Endothelial cell of umbilical vein (primary cell): ENCODE results near the gene CYP4F3. TPM values are rescaled to one million over a fixed set of nuclear protein-coding genes. Genes with fewer than 3 reads are reported as not detected.

Experiments used
- Bru-seq: library from RNA; stranded (reverse); fragments of 400-500 nt; gene quantifications from one replicate; lab custom pipeline; 2021; lab: Mats Ljungman, UMichigan
- BruChase-seq, 2 experiments: library from RNA; stranded (reverse); fragments of 400-500 nt; gene quantifications; one replicate each; lab custom pipeline; 2021; lab: Mats Ljungman, UMichigan
- BruUV-seq: library from RNA; stranded (reverse); fragments of 400-500 nt; replicated peaks from 2 replicates; lab custom pipeline; 2021; lab: Mats Ljungman, UMichigan
- CTCF ChIA-PET: fragments of 300-600, 350-600 bp; sonication (Branson Sonifier 250); formaldehyde crosslinking; loops from one replicate; lab custom pipeline; 2021; ENCODE audit warnings: antibody characterized with exemption, inconsistent platforms; lab: Charles Lee
- POLR2A ChIA-PET: fragments of 300-600, 350-600 bp; sonication (Branson Sonifier 250); formaldehyde crosslinking; loops from one replicate; lab custom pipeline; 2021; ENCODE audit warnings: antibody characterized with exemption, inconsistent platforms; lab: Charles Lee
- DNase-seq: peaks from one replicate; pipeline ENCODE4 v3.0.0-alpha.2; 2011; ENCODE audit warnings: low read depth, low spot score
- FAIRE-seq: peaks from 2 replicates; lab custom pipeline; 2011; peaks lifted over from hg19 to GRCh38; lab: Jason Lieb, UNC
- H2AFZ ChIP-seq: 2 replicates; pipeline ENCODE4 v1.6.0; 2012; ENCODE audit warnings: low read depth, low read length, control low read depth, inconsistent platforms
- H3K27ac ChIP-seq: 2 replicates; pipeline ENCODE4 v1.5.1; 2011; ENCODE audit warnings: low read depth, mild to moderate bottlenecking, control low read depth, low read length, moderate library complexity; ENCODE audit not compliant: insufficient read depth
- H3K27me3 ChIP-seq, 2 experiments: 2 replicates each; pipeline versions ENCODE4 v1.6.0 to v1.6.1; 2011; ENCODE audit warnings: low read length in 2 of 2, mixed read lengths in 1 of 2; ENCODE audit not compliant: control insufficient read depth in 2 of 2, insufficient read depth in 2 of 2
- H3K36me3 ChIP-seq, 2 experiments: 2 replicates in 1 of 2; 3 replicates in 1 of 2; pipeline ENCODE4 v1.5.1; 2011; ENCODE audit warnings: low read length in 2 of 2, mild to moderate bottlenecking in 1 of 2, moderate library complexity in 1 of 2; ENCODE audit not compliant: control insufficient read depth in 2 of 2, insufficient read depth in 2 of 2; ENCODE audit errors: extremely low read depth in 1 of 2
- H3K4me1 ChIP-seq: 3 replicates; pipeline ENCODE4 v1.5.1; 2011; ENCODE audit warnings: mild to moderate bottlenecking, low read length; ENCODE audit not compliant: control insufficient read depth, insufficient read depth; ENCODE audit errors: extremely low read depth
- H3K4me2 ChIP-seq: 2 replicates; pipeline ENCODE4 v1.6.1; 2011; ENCODE audit warnings: low read length, control low read depth, mixed read lengths; ENCODE audit not compliant: insufficient read depth
- H3K4me3 ChIP-seq, 3 experiments: fragments of 200-600 bp in 1 of 3; sonication (generic), shearing (Covaris generic) in 1 of 3; replicated peaks in 1 of 3; 2 replicates each; pipeline ENCODE4 v1.5.1; 2011 to 2016; ENCODE audit warnings: control low read depth in 3 of 3, low read length in 3 of 3, mild to moderate bottlenecking in 2 of 3, inconsistent platforms in 1 of 3, low read depth in 1 of 3, moderate library complexity in 1 of 3; ENCODE audit not compliant: insufficient read depth in 1 of 3
- H3K79me2 ChIP-seq: 2 replicates; pipeline ENCODE4 v1.6.0; 2012; ENCODE audit warnings: low read length, inconsistent platforms; ENCODE audit not compliant: control insufficient read depth, insufficient read depth
- H3K9ac ChIP-seq: replicated peaks from 2 replicates; pipeline ENCODE3; 2011; ENCODE audit warnings: low read length, control low read depth; ENCODE audit not compliant: insufficient read depth; ENCODE audit errors: extremely low read depth
- H3K9me1 ChIP-seq: replicated peaks from 3 replicates; pipeline ENCODE4 v1.6.0; 2011; ENCODE audit warnings: mild to moderate bottlenecking, low read length; ENCODE audit not compliant: control insufficient read depth, insufficient read depth; ENCODE audit errors: extremely low read depth
- H3K9me3 ChIP-seq: replicated peaks from 2 replicates; pipeline ENCODE4 v1.5.1; 2012; ENCODE audit warnings: low read length, inconsistent platforms; ENCODE audit not compliant: control insufficient read depth, insufficient read depth
- H4K20me1 ChIP-seq: replicated peaks from 2 replicates; pipeline ENCODE3; 2011; ENCODE audit warnings: mild to moderate bottlenecking, low read length; ENCODE audit not compliant: control insufficient read depth, insufficient read depth; ENCODE audit errors: extremely low read depth
- CTCF ChIP-seq, 2 donors: IDR thresholded peaks; 1 replicate in 1 of 2; 2 replicates in 1 of 2; pipeline ENCODE4 v1.5.1; 2011; ENCODE audit warnings: low read length in 2 of 2, mild to moderate bottlenecking in 2 of 2, moderate library complexity in 2 of 2, control low read depth in 1 of 2, inconsistent platforms in 1 of 2, low read depth in 1 of 2; ENCODE audit not compliant: insufficient read depth in 1 of 2; ENCODE audit errors: extremely low read depth in 1 of 2
- EZH2 ChIP-seq: IDR thresholded peaks from 2 replicates; pipeline ENCODE4 v1.6.1; 2012; ENCODE audit warnings: borderline replicate concordance, low read depth, mild to moderate bottlenecking, moderate library complexity, low read length, inconsistent platforms; ENCODE audit not compliant: severe bottlenecking
- FOS ChIP-seq: IDR thresholded peaks from 2 replicates; pipeline ENCODE4 v1.6.1; 2011; ENCODE audit warnings: mild to moderate bottlenecking, low read length, moderate library complexity, borderline replicate concordance; ENCODE audit not compliant: insufficient read depth
- GATA2 ChIP-seq: IDR thresholded peaks from 2 replicates; pipeline ENCODE4 v1.7.0; 2011; ENCODE audit warnings: low read depth, mild to moderate bottlenecking, moderate library complexity, mixed read lengths, low read length; ENCODE audit not compliant: insufficient read length, insufficient read depth
- JUN ChIP-seq: IDR thresholded peaks from 2 replicates; pipeline ENCODE4 v1.6.1; 2011; ENCODE audit warnings: borderline replicate concordance, low read depth; ENCODE audit not compliant: insufficient read length, insufficient read depth
- MAX ChIP-seq: IDR thresholded peaks from 2 replicates; pipeline ENCODE4 v1.6.1; 2011; ENCODE audit not compliant: insufficient read depth, insufficient read length
- MYC ChIP-seq: IDR thresholded peaks from one replicate; pipeline ENCODE4 v1.6.1; 2011; ENCODE audit warnings: mild to moderate bottlenecking, low read depth, low read length
- POLR2A ChIP-seq: IDR thresholded peaks from 2 replicates; pipeline ENCODE4 v1.6.1; 2012; ENCODE audit warnings: low read depth, mild to moderate bottlenecking, control low read depth, low read length
- POLR2AphosphoS5 ChIP-seq: IDR thresholded peaks from 2 replicates; pipeline ENCODE4 v1.6.1; 2012; ENCODE audit warnings: low read depth, mild to moderate bottlenecking, control low read depth, low read length, moderate library complexity; ENCODE audit not compliant: insufficient read depth
- dilution Hi-C: fragments of 300-500 bp; cut with MboI; formaldehyde crosslinking; loops from one replicate; pipeline ENCODE4 v1.15.0; 2019; ENCODE audit warnings: low sequenced_read_pairs; ENCODE audit not compliant: extremely low pct_ligation_motif_present
- intact Hi-C: fragments of 100-400 bp; cut with micrococcal nuclease; formaldehyde crosslinking; loops from one replicate; pipeline ENCODE4 v1.10.0; 2022
- long read RNA-seq: library from polyadenylated mRNA; stranded (forward); transcript quantifications from one replicate; pipeline ENCODE4 v2.0.0, GENCODE V29; 2021
- polyA minus RNA-seq, 3 experiments: library from RNA; depleted of rRNA, polyadenylated mRNA; stranded (reverse); fragments of >200 nt; gene quantifications; 1 replicate in 1 of 3; 2 replicates in 2 of 3; pipeline ENCODE4 v1.2.3, GENCODE V29; 2011
- polyA plus RNA-seq, 4 experiments: library from polyadenylated mRNA; depleted of rRNA in 3 of 4; stranded (reverse) in 3 of 4; unstranded in 1 of 4; fragments of >200 nt; gene quantifications; 2 replicates each; pipeline versions ENCODE4 v1.2.1 to v1.2.3, GENCODE V29; 2011 to 2012; ENCODE audit warnings: missing spikeins in 1 of 4
- total RNA-seq: library from RNA; stranded (reverse); gene quantifications from 2 replicates; pipeline ENCODE4 v1.2.3, GENCODE V29; 2021

Gene CYP4F3
- total RNA-seq = not detected in 2 replicates
- not detected in 2 replicates for polyA plus RNA-seq
- polyA plus RNA-seq (2011; cell fraction: cytosol; rRNA removed) = 0.04 TPM in 1 of 2 replicates, not detected in the other
- polyA plus RNA-seq (2011; cell fraction: nucleus; rRNA removed) = 0.04 TPM in 1 of 2 replicates, not detected in the other
- not detected in 2 replicates for polyA plus RNA-seq (2012)
- polyA minus RNA-seq = not detected in 2 replicates
- polyA minus RNA-seq (2011; cell fraction: cytosol; rRNA and poly(A)+ RNA removed) = 0.72 TPM
- polyA minus RNA-seq (2011; cell fraction: nucleus; rRNA and poly(A)+ RNA removed) = not detected in 2 replicates
- Bru-seq, nascent RNA = not detected
- percentile 14 among the genes with signal in this experiment for BruChase-seq, experiment 1, labeled RNA remaining after a 6-hour chase
- percentile 8 among the genes with signal in this experiment for BruChase-seq, experiment 2, labeled RNA remaining after a 2-hour chase
- long read RNA-seq = 0 reads

- no peak within 1 kb of the TSS for H3K4me2 ChIP-seq
- no peaks in the 10 kb centered on the region for H3K4me1 ChIP-seq
- no peaks in the 10 kb centered on the region for H3K27me3 ChIP-seq
- no peaks in the 10 kb centered on the region for H4K20me1 ChIP-seq
- TF ChIP-seq MAX (no peak), GATA2 (no peak), JUN (no peak), CTCF (IDR thresholded peaks at IDR 0.05; ENCODE audit: extremely low read depth in 1 of 2, insufficient read depth in 1 of 2, low read depth in 1 of 2, low read length in 2 of 2) (no peak), MYC (no peak), POLR2A (no peak), POLR2AphosphoS5 (no peak), FOS (no peak), EZH2 (no peak)
- POLR2A ChIA-PET = no interaction called here
- FAIRE-seq = no peak
- no peak within 1 kb of the TSS for H2AFZ ChIP-seq
- no TSS peak for BruUV-seq
- no peaks in the 10 kb centered on the region for H3K79me2 ChIP-seq
- intact Hi-C loops = no loop called here
- H3K9me3 ChIP-seq = no peaks in the 10 kb centered on the region
- no peak within 1 kb of the TSS for H3K9ac ChIP-seq
- H3K4me3 ChIP-seq = no peak within 1 kb of the TSS
- no peaks in the 10 kb centered on the region for H3K9me1 ChIP-seq
- CTCF ChIA-PET = no interaction called here
- dilution Hi-C loops = no loop called here
- no peaks in the 10 kb centered on the region for H3K36me3 ChIP-seq
- DNase-seq = no peak
- no peak within 1 kb of the TSS for H3K27ac ChIP-seq
These were observed at the start of gene CYP4F3 for GRCh38 chr19:15640294-15640903. TSS of gene CYP4F3 (plus strand) at chr19:15640897. CDS start at chr19:15641416, 519 bp downstream.
